Neural cell (in vitro differentiated cells): ENCODE data around the gene RNF113A. TPM values are rescaled to one million over a fixed set of nuclear protein-coding genes. Genes with fewer than 3 reads are reported as not detected.

Experiments used
- H2AFZ ChIP-seq: fragments of 200-600, 300-800 bp; sonication (generic), shearing (Covaris generic); 2 replicates; pipeline ENCODE4 v1.6.0; 2014; ENCODE audit warnings: low read depth, mild to moderate bottlenecking, antibody characterized with exemption, low read length, moderate library complexity
- H3F3A ChIP-seq: fragments of 200-600 bp; shearing (Covaris generic); 2 replicates; pipeline ENCODE4 v1.6.1; 2016; ENCODE audit warnings: mild to moderate bottlenecking, moderate library complexity, mixed read lengths, antibody characterized with exemption, low read length; ENCODE audit not compliant: insufficient read depth, poor library complexity, severe bottlenecking
- H3K27ac ChIP-seq: fragments of 200-600, 300-800 bp; sonication (generic), shearing (Covaris generic); 2 replicates; pipeline ENCODE4 v1.5.1; 2014; ENCODE audit warnings: mild to moderate bottlenecking, low read length, moderate library complexity
- H3K27me3 ChIP-seq: fragments of 300-800, 200-600 bp; sonication (generic), shearing (Covaris generic); 2 replicates; pipeline ENCODE4 v1.6.0; 2014; ENCODE audit warnings: mild to moderate bottlenecking, low read depth, low read length, moderate library complexity; ENCODE audit not compliant: insufficient read depth
- H3K36me3 ChIP-seq: fragments of 300-800, 200-600 bp; sonication (generic), shearing (Covaris generic); 2 replicates; pipeline ENCODE4 v1.5.1; 2014; ENCODE audit warnings: mild to moderate bottlenecking, antibody characterized with exemption, low read length, moderate library complexity; ENCODE audit not compliant: insufficient read depth
- H3K4me2 ChIP-seq: fragments of 300-800, 200-600 bp; sonication (generic), shearing (Covaris generic); 2 replicates; pipeline ENCODE4 v1.6.0; 2014; ENCODE audit warnings: mild to moderate bottlenecking, low read length
- H3K4me3 ChIP-seq: fragments of 300-800, 200-600 bp; sonication (generic), shearing (Covaris generic); 2 replicates; pipeline ENCODE4 v1.5.1; 2014; ENCODE audit warnings: mild to moderate bottlenecking, low read length, moderate library complexity
- H3K79me2 ChIP-seq: fragments of 200-600 bp; shearing (Covaris generic); replicated peaks from 2 replicates; pipeline ENCODE4 v1.6.0; 2014; ENCODE audit warnings: mild to moderate bottlenecking, low read length, moderate library complexity; ENCODE audit not compliant: insufficient read depth
- H3K9ac ChIP-seq: fragments of 300-800, 200-600 bp; sonication (generic), shearing (Covaris generic); 2 replicates; pipeline ENCODE4 v1.6.1; 2016; ENCODE audit warnings: mild to moderate bottlenecking, low read length, mixed read lengths
- H3K9me2 ChIP-seq: fragments of 200-600 bp; shearing (Covaris generic); 2 replicates; pipeline ENCODE4 v1.6.1; 2016; ENCODE audit warnings: mild to moderate bottlenecking, low read length, mixed read lengths; ENCODE audit not compliant: insufficient read depth
- H3K9me3 ChIP-seq: fragments of 200-600, 300-800 bp; sonication (generic), shearing (Covaris generic); 2 replicates; pipeline ENCODE4 v1.6.1; 2016; ENCODE audit warnings: mild to moderate bottlenecking, mixed run types, low read length, moderate library complexity, mixed read lengths
- H4K20me1 ChIP-seq: fragments of 200-600 bp; shearing (Covaris generic); 2 replicates; pipeline ENCODE4 v1.6.1; 2016; ENCODE audit warnings: mild to moderate bottlenecking, mixed run types; ENCODE audit not compliant: insufficient read depth
- EP300 ChIP-seq: fragments of 450-650 bp; conservative IDR thresholded peaks from 2 replicates; pipeline ENCODE4 v1.6.1; 2014; ENCODE audit warnings: antibody characterized with exemption, mild to moderate bottlenecking, moderate library complexity; ENCODE audit not compliant: poor library complexity, severe bottlenecking
- EZH2 ChIP-seq: fragments of 200-600, 300-800 bp; shearing (Covaris generic), sonication (generic); IDR thresholded peaks from 2 replicates; pipeline ENCODE4 v1.6.1; 2014; ENCODE audit warnings: antibody characterized with exemption, low read length, borderline replicate concordance, mild to moderate bottlenecking; ENCODE audit not compliant: insufficient read depth, poor library complexity, severe bottlenecking
- MXI1 ChIP-seq: fragments of 450-650 bp; conservative IDR thresholded peaks from 2 replicates; pipeline ENCODE4 v1.6.1; 2014; ENCODE audit warnings: antibody characterized with exemption, mild to moderate bottlenecking; ENCODE audit not compliant: poor library complexity, severe bottlenecking
- POLR2AphosphoS5 ChIP-seq: IDR thresholded peaks from 2 replicates; pipeline ENCODE4 v1.6.1; 2012
- RAD21 ChIP-seq: fragments of 450-650 bp; conservative IDR thresholded peaks from 2 replicates; pipeline ENCODE4 v1.6.1; 2014; ENCODE audit warnings: antibody characterized with exemption, mild to moderate bottlenecking, moderate library complexity
- SMC3 ChIP-seq: fragments of 450-650 bp; conservative IDR thresholded peaks from 2 replicates; pipeline ENCODE4 v1.6.1; 2014; ENCODE audit warnings: antibody characterized with exemption, mild to moderate bottlenecking, moderate library complexity; ENCODE audit not compliant: poor library complexity
- TAF1 ChIP-seq: IDR thresholded peaks from 2 replicates; pipeline ENCODE4 v1.6.1; 2012; ENCODE audit warnings: low read depth
- polyA plus RNA-seq: library from polyadenylated mRNA; depleted of rRNA; stranded (reverse); fragments of >200 nt; gene quantifications from 2 replicates; pipeline ENCODE4 v1.2.3, GENCODE V29; 2014
- TF ChIP-seq, protein P1 (sequence below): fragments of 450-650 bp; IDR thresholded peaks from 2 replicates; pipeline ENCODE4 v1.5.1; 2014; ENCODE audit warnings: antibody characterized with exemption, mild to moderate bottlenecking, moderate library complexity; ENCODE audit not compliant: poor library complexity, severe bottlenecking
- TF ChIP-seq, protein P2 (sequence below): IDR thresholded peaks from 2 replicates; pipeline ENCODE4 v1.6.1; 2012; ENCODE audit warnings: borderline replicate concordance

The RNF113A gene
- polyA plus RNA-seq, 1 donor from 2014 or later, result 27.2 TPM

DNA sequence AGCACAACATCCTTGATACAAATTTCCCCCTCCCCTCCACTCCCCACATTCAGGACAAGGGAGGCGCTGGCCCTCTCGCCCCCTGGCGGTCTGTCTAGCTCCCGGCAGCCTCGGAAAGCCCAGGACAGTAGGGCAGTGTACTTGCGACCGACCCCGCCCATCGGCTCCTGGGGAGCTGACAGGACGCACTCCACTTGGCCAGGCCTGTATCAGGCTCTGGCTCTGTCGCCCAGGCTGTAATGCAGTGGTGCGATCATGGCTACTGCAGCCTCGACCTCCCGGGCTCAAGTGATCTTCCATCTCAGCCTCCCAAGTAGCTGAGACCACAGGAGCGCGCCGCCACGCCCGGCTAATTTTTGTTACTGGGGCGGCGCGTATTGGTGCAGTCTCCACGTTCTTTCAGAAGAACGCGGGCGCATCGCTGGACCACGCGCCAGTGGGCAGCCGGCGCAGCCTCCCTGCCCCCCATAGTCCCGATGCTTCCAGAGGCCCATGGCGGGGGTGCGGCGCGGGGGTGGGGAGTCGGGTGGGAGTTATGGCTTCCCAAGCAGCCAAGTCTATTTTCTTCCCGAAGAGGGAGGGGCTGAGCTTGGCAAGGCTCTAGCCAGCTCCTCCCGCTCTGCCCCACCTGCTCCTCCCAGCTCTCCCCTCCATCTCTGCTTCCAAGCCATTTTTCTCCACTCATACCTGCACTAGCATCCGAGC, 16.3 kb upstream of the RNF113A start:
- Histone ChIP-seq H3K27ac (no peak overlapping the region), H2AFZ (no peak overlapping the region), H3K36me3 (no peaks in the 10 kb centered on the region), H3K9ac (no peak overlapping the region), H3K4me3 (no peak overlapping the region), H3F3A (no peaks in the 10 kb centered on the region), H3K4me2 (no peak overlapping the region), H3K9me3 (no peaks in the 10 kb centered on the region), H3K9me2 (no peaks in the 10 kb centered on the region), H4K20me1 (no peaks in the 10 kb centered on the region), H3K27me3 (no peaks in the 10 kb centered on the region), H3K79me2 (no peaks in the 10 kb centered on the region)
- no peak for TF ChIP-seq TAF1
- no peak for TF ChIP-seq RAD21
- TF ChIP-seq EP300, result no peak
- TF ChIP-seq MXI1, result no peak
- TF ChIP-seq, protein P1, sequence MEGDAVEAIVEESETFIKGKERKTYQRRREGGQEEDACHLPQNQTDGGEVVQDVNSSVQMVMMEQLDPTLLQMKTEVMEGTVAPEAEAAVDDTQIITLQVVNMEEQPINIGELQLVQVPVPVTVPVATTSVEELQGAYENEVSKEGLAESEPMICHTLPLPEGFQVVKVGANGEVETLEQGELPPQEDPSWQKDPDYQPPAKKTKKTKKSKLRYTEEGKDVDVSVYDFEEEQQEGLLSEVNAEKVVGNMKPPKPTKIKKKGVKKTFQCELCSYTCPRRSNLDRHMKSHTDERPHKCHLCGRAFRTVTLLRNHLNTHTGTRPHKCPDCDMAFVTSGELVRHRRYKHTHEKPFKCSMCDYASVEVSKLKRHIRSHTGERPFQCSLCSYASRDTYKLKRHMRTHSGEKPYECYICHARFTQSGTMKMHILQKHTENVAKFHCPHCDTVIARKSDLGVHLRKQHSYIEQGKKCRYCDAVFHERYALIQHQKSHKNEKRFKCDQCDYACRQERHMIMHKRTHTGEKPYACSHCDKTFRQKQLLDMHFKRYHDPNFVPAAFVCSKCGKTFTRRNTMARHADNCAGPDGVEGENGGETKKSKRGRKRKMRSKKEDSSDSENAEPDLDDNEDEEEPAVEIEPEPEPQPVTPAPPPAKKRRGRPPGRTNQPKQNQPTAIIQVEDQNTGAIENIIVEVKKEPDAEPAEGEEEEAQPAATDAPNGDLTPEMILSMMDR, result no peak
- TF ChIP-seq, protein P2, sequence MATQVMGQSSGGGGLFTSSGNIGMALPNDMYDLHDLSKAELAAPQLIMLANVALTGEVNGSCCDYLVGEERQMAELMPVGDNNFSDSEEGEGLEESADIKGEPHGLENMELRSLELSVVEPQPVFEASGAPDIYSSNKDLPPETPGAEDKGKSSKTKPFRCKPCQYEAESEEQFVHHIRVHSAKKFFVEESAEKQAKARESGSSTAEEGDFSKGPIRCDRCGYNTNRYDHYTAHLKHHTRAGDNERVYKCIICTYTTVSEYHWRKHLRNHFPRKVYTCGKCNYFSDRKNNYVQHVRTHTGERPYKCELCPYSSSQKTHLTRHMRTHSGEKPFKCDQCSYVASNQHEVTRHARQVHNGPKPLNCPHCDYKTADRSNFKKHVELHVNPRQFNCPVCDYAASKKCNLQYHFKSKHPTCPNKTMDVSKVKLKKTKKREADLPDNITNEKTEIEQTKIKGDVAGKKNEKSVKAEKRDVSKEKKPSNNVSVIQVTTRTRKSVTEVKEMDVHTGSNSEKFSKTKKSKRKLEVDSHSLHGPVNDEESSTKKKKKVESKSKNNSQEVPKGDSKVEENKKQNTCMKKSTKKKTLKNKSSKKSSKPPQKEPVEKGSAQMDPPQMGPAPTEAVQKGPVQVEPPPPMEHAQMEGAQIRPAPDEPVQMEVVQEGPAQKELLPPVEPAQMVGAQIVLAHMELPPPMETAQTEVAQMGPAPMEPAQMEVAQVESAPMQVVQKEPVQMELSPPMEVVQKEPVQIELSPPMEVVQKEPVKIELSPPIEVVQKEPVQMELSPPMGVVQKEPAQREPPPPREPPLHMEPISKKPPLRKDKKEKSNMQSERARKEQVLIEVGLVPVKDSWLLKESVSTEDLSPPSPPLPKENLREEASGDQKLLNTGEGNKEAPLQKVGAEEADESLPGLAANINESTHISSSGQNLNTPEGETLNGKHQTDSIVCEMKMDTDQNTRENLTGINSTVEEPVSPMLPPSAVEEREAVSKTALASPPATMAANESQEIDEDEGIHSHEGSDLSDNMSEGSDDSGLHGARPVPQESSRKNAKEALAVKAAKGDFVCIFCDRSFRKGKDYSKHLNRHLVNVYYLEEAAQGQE, result no peak
- TF ChIP-seq EZH2, result no peak
- no peak for TF ChIP-seq POLR2AphosphoS5
- TF ChIP-seq SMC3, result no peak

DNA sequence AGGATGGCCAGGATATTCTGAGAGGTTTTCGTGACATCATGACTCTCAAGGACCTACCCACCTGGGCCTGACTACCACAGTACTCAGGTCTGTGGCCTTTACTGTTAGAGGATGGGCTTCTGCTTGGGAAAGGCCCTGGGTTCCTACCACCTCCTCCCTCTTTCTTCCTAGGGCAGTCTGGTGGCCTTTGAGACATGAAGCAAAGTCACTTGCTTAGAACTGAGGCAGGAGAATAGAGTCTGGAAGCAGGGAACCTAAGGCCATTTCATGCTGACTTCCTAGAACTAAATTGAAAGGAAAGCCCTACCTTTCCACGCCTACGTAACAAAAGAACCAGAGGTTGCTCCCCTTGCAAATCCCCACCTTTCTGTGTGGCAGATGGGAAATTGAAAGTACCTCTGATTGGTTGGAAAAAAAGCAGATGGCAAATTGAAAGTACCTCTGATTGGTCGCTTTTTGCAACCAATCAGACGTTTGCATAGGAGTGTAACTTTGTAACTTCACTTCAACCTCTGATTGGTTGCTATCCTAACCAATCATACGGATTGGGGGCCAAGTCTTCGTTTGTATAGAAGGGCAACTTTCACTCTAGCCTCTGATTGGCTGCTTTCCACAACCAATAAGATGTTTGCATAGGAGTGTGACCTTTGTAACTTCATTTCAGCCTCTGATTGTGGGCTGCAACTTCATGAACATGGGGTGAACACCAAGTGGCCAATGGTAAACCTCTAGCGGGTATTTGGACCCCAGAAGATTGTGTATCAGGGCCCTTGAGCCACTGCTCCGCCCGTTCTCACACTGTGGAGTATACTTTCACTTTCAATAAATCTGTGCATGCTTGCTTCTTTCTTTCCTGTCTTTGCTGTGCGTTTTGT, 14.3 kb upstream of the RNF113A start:
- H3K9me3 ChIP-seq, result no peaks in the 10 kb centered on the region
- H2AFZ ChIP-seq, result no peak overlapping the region
- no peaks in the 10 kb centered on the region for H3K27me3 ChIP-seq

More for the DNA sequence above, 14.3 kb upstream of the RNF113A start:
- Histone ChIP-seq H3K36me3 (no peaks in the 10 kb centered on the region), H3F3A (no peaks in the 10 kb centered on the region), H3K4me3 (no peak overlapping the region), H3K4me2 (no peak overlapping the region), H3K9ac (no peak overlapping the region), H3K9me2 (no peaks in the 10 kb centered on the region), H3K27ac (no peak overlapping the region), H4K20me1 (no peaks in the 10 kb centered on the region), H3K79me2 (no peaks in the 10 kb centered on the region)
- no peak for TF ChIP-seq EP300
- TF ChIP-seq SMC3, result no peak
- no peak for TF ChIP-seq TAF1
- TF ChIP-seq POLR2AphosphoS5, result no peak
- TF ChIP-seq, protein P1, result no peak
- no peak for TF ChIP-seq RAD21
- TF ChIP-seq, protein P2, result no peak
- no peak for TF ChIP-seq EZH2
- no peak for TF ChIP-seq MXI1
